Kidney epithelial cell (primary cell): ENCODE data around the gene TCHH. TPM values are rescaled to one million over a fixed set of nuclear protein-coding genes. Genes with fewer than 3 reads are reported as not detected.

ENCODE experiments used
- DNase-seq: peaks from one replicate; pipeline ENCODE4 v3.0.0-alpha.2; 2010; ENCODE audit warnings: low read depth
- H3K27me3 ChIP-seq: 2 replicates; pipeline ENCODE4 v1.6.0; 2011; ENCODE audit warnings: low read length; ENCODE audit not compliant: control insufficient read depth, insufficient read depth
- H3K36me3 ChIP-seq: 2 replicates; pipeline ENCODE4 v1.5.1; 2011; ENCODE audit warnings: low read length; ENCODE audit not compliant: control insufficient read depth, insufficient read depth
- H3K4me3 ChIP-seq: 2 replicates; pipeline ENCODE4 v1.5.1; 2011; ENCODE audit warnings: low read depth, mild to moderate bottlenecking, control low read depth, low read length
- CTCF ChIP-seq: IDR thresholded peaks from 2 replicates; pipeline ENCODE4 v1.5.1; 2011; ENCODE audit warnings: mild to moderate bottlenecking, moderate library complexity, low read length, control low read depth, inconsistent platforms; ENCODE audit not compliant: insufficient read depth, poor library complexity, severe bottlenecking
- total RNA-seq: library from RNA; depleted of rRNA; stranded (reverse); fragments of >200 nt; gene quantifications from 2 replicates; pipeline ENCODE4 v1.2.3, GENCODE V29; 2015

The TCHH gene
- total RNA-seq, 1 donor from 2014 or later: 0.08 TPM

DNA sequence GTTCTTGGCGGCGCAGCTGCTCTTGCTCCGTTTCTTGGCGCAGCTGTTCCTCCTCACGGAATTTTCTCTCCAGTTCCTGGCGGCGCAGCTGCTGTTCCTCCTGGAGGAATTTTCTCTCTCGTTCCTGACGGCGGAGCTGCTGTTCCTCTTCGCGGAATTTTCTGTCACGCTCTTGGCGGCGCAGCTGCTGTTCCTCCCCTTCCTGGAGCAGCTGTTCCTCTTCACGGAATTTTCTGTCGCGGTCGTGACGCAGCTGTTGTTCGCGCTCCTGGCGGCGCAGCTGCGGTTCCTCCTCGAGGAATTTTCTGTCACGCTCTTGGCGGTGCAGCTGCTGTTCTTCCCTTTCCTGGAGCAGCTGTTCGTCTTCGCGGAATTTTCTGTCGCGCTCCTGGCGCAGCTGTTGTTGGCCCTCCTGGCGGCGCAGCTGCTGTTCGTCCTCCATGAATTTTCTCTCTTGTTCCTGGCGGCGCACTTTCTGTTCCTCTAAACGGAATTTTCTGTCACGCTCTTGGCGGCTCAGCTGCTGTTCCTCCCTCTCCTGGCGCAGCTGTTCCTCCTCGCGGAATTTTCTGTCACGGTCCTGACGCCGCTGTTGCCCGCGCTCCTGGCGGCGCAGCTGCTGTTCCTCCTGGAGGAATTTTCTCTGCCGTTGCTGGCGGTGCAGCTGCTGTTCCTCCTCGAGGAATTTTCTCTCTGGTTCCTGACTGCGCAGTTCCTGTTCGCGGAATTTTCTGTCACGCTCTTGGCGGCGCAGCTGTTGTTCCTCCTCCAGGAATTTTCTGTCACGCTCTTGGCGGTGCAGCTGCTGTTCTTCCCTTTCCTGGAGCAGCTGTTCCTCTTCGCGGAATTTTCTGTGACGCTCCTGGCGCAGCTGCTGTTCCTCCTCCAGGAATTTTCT is 7.0 kb downstream of the TCHH start:
- H3K36me3 ChIP-seq: no peaks in the 10 kb centered on the region
- no peak for TF ChIP-seq CTCF
- peak overlapping the region; percentile 31 for H3K4me3 ChIP-seq
- no peak for DNase-seq
- peaks cover 58% of the 10 kb centered on the region for H3K27me3 ChIP-seq

DNA sequence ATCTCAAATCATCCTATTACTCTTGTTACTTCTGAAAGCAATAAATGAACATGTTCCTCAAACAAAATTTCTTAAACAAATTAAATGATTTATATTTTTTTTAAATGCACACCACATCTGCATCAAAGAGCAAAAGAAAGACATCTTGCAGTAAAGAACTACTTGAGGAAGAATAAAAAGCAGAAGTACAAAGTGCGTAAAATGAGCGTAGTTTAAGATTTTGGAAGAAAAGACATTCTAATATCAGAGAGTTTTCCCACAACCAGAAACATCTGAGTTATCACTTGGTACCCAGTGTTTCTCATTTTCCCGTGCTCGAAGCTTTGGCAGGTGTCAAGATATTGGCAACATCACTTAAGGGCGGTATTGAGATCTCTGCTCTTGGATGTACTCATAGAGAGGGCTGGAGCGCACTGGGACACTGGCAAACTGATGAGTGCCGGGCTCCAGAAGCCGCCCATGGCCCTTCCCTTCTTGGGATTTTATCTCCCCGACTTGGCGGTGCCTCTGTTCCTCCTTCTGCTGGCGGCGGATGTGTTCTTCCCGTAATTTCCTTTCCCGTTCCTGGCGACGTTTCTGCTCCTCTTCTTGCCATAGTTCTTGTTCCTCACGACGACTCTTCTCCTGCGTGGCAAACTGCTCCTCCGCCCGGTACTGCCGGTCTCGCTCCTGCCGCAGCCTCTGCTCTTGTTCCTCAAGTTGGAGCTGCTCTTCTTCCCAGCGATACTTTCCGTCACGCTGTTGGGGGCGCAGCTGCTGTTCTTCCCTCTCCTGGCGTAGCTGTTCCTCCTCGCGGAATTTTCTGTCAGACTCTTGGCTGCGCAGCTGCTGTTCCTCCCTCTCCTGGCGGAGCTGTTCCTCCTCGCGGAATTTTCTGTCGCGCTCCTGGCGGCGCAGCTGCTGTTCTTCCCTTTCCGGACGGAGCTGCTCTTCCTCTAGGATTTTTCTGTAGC is 7.9 kb downstream of the TCHH start:
- Histone ChIP-seq H3K4me3 (peak overlapping the region; percentile 31), H3K27me3 (peaks cover 50% of the 10 kb centered on the region), H3K36me3 (no peaks in the 10 kb centered on the region)
- DNase-seq: no peak
- TF ChIP-seq CTCF: no peak

DNA sequence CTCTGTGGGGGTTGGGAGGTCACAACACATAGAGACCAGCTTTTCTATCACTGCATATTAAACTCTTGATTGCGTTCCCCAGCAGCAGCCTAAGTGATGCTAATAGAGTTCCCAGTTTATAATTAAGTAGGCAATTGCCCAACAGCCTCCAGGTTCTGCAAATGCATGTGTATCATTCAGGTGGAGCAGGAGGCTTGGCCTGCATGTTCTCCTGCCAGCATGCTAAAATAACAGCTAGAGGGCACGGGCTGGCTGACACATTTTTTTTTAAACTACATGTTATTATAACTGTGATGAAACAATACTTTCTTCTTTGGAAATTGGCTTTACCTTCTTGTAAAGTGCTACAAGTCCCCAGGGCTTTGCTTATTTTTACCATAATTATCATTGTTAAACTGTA is 10.4 kb downstream of the TCHH start:
- no peak for TF ChIP-seq CTCF
- H3K27me3 ChIP-seq: peaks cover 33% of the 10 kb centered on the region
- DNase-seq: no peak
- H3K36me3 ChIP-seq: no peaks in the 10 kb centered on the region
- no peak overlapping the region for H3K4me3 ChIP-seq

GRCh38 chr1:152096931-152097330 is 18.3 kb downstream of the TCHH start:
- H3K36me3 ChIP-seq: no peaks in the 10 kb centered on the region
- no peak for TF ChIP-seq CTCF
- no peak for DNase-seq
- no peak overlapping the region for H3K4me3 ChIP-seq
- peaks cover 2% of the 10 kb centered on the region for H3K27me3 ChIP-seq

DNA sequence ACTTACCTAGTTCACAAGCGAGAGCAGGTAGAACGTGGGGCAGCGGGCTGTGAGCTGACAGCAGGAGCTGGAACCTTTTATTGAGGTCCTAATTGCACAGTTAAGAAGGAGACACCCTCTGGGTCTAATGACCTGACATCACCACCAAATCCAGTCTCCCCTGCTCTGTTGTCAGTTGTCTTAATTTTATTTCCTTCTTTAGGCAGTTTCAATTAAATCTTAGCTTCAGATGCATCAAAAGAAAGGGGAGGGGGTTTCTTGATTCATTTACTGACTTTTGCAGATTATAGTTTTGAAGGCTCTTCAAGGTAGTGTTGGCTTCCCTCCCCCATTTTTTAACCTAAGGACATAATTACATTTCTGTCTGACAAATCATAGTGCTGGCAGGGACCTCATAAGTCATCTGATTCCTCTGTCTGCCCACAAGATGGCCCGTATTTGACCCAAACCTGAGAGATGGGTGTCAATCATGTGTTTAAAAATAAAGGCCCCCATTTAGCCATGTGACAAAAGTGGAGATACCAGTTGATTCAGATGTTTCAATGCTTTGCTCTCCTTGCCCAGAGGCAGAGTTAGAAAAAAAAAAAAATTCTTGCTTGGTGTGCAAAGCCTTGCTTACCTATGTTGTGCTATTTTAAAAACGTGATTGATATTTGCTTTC is 26.1 kb downstream of the TCHH start, which contains the start of gene TCHHL1:
Gene TCHHL1 (minus strand): TSS at position 51 of the 661 bp plus-strand sequence. CDS start 921 bp downstream, outside the sequence.
- no peak for DNase-seq
- TF ChIP-seq CTCF: no peak

More for the DNA sequence above, 26.1 kb downstream of the TCHH start, which contains the start of gene TCHHL1:
- H3K36me3 ChIP-seq: no peaks in the 10 kb centered on the region
- no peak within 1 kb of the TSS for H3K4me3 ChIP-seq
- peaks cover 2% of the 10 kb centered on the region for H3K27me3 ChIP-seq
